Gastrocnemius medialis (tissue), 4 donors: ENCODE measurements around the gene SRRM5.

Experiments used
- CTCF ChIP-seq, 5 experiments: fragments of 450-650 bp in 3 of 5; fragments of 200-600 bp in 2 of 5; sonication (generic) in 2 of 5; IDR thresholded peaks in 4 of 5; conservative IDR thresholded peaks in 1 of 5; 1 replicate in 4 of 5; 2 replicates in 1 of 5; pipeline ENCODE4 v1.5.1; 2016 to 2019; ENCODE audit warnings: antibody characterized with exemption in 5 of 5, mild to moderate bottlenecking in 3 of 5, moderate library complexity in 3 of 5
- POLR2A ChIP-seq, 2 donors: fragments of 450-650 bp; IDR thresholded peaks; one replicate each; pipeline ENCODE4 v1.6.1; 2017; ENCODE audit warnings: antibody characterized with exemption in 2 of 2, mild to moderate bottlenecking in 2 of 2, moderate library complexity in 2 of 2

DNA sequence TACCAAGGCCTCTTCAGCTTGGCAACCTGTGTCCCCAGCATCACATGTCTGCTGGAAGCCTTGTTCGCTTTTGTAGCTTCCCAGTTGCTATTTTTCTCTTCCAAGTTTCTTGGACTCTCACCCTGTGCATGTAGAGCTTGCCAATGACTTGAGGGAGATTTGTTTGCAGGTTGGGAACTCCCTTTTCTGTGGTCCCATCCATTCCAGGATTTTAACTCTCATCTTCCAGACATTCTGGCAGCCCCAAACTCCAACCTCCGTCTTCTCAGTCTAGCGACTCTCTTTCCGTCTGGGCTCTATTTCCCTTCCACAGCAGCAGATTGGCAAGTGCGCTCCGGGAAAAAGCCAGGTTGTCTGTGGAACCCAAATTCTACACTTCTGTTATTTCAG, 49.1 kb downstream of the SRRM5 start:
- no peak for TF ChIP-seq CTCF (IDR thresholded peaks at IDR 0.05 in 4 of 5, conservative IDR thresholded peaks at IDR 0.05 in 1 of 5)
- no peak for TF ChIP-seq POLR2A (IDR thresholded peaks at IDR 0.05)
